AG09309 (cell line): Measurements from ENCODE around the gene CNGA1.

Experiments used
- DNase-seq: peaks from one replicate; pipeline ENCODE4 v3.0.0-alpha.2; 2010; ENCODE audit warnings: low read depth
- H3K4me3 ChIP-seq: 2 replicates; pipeline ENCODE4 v1.5.1; 2011; ENCODE audit warnings: mild to moderate bottlenecking, low read depth, low read length, moderate library complexity; ENCODE audit not compliant: control insufficient read depth
- TF ChIP-seq, protein P1 (sequence below): IDR thresholded peaks from 2 replicates; pipeline ENCODE4 v1.5.1; 2011; ENCODE audit warnings: mild to moderate bottlenecking, low read depth, low read length, inconsistent platforms; ENCODE audit not compliant: insufficient read depth, control insufficient read depth; ENCODE audit errors: missing control alignments

CNGA1 gene

DNA sequence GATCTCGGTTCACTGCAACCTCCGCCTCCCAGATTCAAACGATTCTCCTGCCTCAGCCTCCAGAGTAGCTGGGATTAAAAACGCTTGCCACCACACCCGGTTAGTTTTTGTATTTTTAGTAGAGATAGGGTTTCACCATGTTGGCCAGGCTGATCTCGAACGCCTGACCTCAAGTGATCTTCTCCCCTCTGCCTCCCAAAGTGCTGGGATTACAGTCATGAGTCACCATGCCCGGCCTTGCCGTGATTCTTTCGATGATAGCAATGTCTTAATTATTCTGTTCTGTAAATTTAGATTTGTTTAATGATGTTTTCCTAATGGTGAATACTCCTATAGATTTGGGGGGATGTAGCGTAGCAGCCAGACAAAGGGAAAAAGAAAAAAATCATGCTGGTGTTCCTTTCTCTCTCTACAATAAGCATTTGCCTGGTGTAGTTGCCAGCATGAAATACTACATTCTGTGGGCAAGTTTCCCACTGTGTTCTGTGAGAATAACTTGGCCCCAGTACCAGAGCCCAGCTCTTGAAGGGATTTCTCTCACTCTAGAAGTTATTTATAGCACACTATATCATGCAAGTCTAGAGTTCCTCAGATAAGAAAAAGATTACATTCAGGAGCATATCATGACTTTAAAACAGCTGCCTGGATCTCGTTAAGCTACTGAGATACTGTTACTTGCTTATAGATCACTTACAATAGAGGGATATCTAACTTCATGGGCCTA lies 15.5 kb upstream of the CNGA1 start:
- H3K4me3 ChIP-seq = no peak overlapping the region

DNA sequence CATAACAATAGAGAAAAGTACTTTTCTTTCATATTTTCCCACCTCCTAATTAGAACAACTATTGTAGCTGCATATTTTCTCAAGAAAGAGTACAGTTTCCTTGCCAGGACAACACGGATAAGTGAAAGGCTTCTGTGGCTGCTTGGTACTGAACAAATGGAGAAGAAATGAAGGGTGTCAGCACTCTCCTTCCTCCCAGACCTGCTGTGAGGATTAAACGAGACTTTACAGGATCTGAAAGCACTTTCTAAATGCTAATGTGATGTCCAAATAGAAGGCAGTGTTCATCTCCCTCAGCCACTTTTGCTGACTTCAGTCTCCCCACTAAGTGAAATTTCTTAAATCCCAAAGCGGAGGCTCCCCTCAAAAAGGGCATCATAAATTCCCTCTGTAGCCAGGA lies 14.0 kb upstream of the CNGA1 start:
- no peak overlapping the region for H3K4me3 ChIP-seq
- no peak for DNase-seq
- TF ChIP-seq, protein P1, sequence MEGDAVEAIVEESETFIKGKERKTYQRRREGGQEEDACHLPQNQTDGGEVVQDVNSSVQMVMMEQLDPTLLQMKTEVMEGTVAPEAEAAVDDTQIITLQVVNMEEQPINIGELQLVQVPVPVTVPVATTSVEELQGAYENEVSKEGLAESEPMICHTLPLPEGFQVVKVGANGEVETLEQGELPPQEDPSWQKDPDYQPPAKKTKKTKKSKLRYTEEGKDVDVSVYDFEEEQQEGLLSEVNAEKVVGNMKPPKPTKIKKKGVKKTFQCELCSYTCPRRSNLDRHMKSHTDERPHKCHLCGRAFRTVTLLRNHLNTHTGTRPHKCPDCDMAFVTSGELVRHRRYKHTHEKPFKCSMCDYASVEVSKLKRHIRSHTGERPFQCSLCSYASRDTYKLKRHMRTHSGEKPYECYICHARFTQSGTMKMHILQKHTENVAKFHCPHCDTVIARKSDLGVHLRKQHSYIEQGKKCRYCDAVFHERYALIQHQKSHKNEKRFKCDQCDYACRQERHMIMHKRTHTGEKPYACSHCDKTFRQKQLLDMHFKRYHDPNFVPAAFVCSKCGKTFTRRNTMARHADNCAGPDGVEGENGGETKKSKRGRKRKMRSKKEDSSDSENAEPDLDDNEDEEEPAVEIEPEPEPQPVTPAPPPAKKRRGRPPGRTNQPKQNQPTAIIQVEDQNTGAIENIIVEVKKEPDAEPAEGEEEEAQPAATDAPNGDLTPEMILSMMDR = no peak

More for the DNA sequence above, 15.5 kb upstream of the CNGA1 start:
- TF ChIP-seq, protein P1 = no peak
- no peak for DNase-seq

DNA sequence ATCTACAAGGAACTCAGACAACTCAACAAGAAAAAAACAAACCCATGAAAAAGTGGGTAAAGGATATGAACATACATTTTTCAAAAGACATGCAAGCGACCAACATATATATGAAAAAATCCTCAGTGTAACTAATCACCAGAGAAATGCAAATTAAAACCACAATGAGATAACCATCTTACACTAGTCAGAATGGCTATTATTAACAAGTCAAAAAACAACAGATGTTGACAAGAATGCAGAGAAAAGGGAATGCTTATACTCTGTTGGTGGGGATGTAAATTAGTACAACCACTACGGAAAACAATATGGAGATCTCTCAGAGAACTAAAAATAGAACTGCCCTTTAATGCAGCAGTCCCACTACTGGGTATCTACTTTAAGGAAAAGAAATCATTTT lies 12.2 kb upstream of the CNGA1 start:
- H3K4me3 ChIP-seq = no peak overlapping the region
- DNase-seq = no peak
- TF ChIP-seq, protein P1 = no peak

DNA sequence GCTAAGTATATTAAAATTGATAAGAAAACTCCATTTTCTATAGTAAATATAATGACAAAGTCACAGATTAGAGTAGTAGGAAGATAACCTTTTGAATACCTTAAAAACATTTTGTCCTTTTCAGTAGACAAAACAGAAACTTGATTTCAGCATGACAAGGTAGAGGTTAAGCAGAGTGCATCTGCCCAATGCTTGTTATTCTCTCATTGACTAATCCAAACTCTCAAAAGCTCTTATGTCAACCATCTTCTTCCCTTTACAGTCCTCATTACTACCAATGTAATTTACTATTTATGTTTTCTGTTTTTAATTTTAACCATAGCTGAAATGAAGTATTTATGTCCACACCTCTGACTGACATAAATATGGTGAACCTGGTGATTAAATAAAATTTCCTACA lies 11.2 kb upstream of the CNGA1 start:
- no peak for DNase-seq
- H3K4me3 ChIP-seq = no peak overlapping the region
- TF ChIP-seq, protein P1 = no peak

DNA sequence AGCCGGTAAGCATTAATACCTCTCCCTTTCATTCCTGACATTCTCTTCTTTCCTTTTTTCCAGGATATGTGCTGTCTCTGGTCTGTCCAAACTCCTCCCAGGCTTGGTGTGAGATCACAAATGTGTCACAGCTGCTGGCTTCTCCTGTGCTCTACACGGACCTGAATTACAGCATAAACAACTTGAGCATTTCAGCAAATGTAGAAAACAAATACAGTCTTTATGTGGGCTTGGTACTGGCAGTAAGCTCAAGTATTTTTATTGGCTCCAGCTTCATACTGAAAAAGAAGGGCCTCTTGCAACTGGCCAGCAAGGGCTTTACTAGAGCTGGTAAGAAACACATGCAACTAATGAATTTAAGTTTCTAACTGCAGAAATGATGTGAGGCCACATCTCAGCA lies 8.5 kb upstream of the CNGA1 start:
- H3K4me3 ChIP-seq = no peak overlapping the region
- DNase-seq = no peak
- TF ChIP-seq, protein P1 = no peak

DNA sequence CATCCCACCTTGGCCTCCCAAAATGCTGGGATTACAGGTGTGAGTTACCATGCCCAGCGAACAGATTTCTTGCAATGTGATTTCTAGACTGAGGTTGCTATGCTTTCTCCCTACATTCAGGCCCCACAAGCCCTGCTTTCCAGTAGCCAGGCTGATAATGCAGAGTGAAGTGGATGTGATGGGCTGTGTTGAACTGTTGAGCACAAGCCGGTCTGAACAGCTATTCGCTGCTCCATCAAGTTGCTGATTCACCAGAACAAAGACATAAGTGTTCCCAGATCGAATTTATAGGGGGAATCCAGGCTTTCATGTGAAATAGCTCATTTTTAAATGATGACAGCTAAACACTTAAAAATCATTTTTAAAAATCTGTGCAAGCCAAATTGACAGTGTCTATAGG lies 8.0 kb upstream of the CNGA1 start:
- no peak overlapping the region for H3K4me3 ChIP-seq
- TF ChIP-seq, protein P1 = no peak
- no peak for DNase-seq

DNA sequence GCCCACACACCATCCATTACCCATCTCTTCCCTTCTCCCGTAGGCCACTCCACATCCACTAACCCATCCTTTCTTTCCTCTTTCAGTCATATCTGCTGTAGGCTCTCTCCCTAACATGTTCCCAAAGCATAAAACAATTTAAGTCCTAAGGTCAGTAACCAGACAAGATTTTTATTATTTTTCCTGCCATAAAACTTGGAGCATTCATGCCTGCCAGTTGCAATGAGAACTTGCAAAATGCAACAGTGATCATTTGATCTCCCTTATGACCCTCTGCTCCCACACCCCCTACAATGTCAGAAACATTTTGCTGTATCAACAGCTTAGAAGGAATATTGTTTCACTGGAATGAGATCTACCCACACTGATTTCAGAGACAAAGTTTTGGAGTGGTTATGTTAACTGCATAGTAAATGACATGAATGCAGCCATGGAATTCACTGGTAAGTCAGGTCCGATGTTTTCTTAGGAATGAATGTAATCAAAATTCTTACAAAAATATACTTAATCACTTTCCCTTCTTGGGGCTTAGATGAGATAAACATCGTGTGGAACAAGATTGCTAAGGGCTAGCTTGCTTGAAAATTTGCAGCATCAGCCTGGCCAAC lies 5.8 kb upstream of the CNGA1 start:
- no peak overlapping the region for H3K4me3 ChIP-seq
- TF ChIP-seq, protein P1 = no peak
- no peak for DNase-seq
